IMR-90 (cell line): Measurements from ENCODE around the gene MDM2. TPM values are rescaled to one million over a fixed set of nuclear protein-coding genes. Genes with fewer than 3 reads are reported as not detected.

ENCODE experiments used
- ATAC-seq: fragments of 200-7000 bp; cut with Tn5 transposase; 2 replicates; pipeline ENCODE4 v1.9.1; 2020; ENCODE audit warnings: low read depth, mild to moderate bottlenecking, moderate library complexity
- BruUV-seq: library from RNA; stranded (reverse); fragments of 400-500 nt; replicated peaks from 2 replicates; lab custom pipeline; 2021; lab: Mats Ljungman, UMichigan
- CTCF ChIA-PET: fragments of 300-600 bp; formaldehyde crosslinking; extraction: SDS; loops from one replicate; lab custom pipeline; 2021; ENCODE audit warnings: antibody characterized with exemption; lab: Yijun Ruan, JAX
- POLR2A ChIA-PET: fragments of 300-600 bp; sonication (Branson Sonifier 250); formaldehyde crosslinking; loops from one replicate; lab custom pipeline; 2022; ENCODE audit warnings: antibody characterized with exemption; ENCODE audit not compliant: unreplicated experiment; lab: Charles Lee
- DNase-seq: peaks from one replicate; pipeline ENCODE4 v3.0.0; 2013
- H2AFZ ChIP-seq: replicated peaks from 2 replicates; pipeline ENCODE3; 2013; ENCODE audit warnings: low read length, mild to moderate bottlenecking; ENCODE audit not compliant: poor library complexity
- H2AK5ac ChIP-seq: 2 replicates; pipeline ENCODE4 v1.6.1; 2013; ENCODE audit warnings: low read depth, low read length, inconsistent platforms
- H2AK9ac ChIP-seq: replicated peaks from 2 replicates; pipeline ENCODE3; 2013; ENCODE audit warnings: mild to moderate bottlenecking, low read depth, low read length, moderate library complexity; ENCODE audit not compliant: poor library complexity
- H2BK120ac ChIP-seq: 2 replicates; pipeline ENCODE4 v1.6.1; 2013; ENCODE audit warnings: low read depth, low read length, inconsistent platforms
- H2BK15ac ChIP-seq: 3 replicates; pipeline ENCODE4 v1.6.1; 2013; ENCODE audit warnings: low read depth, low read length, inconsistent platforms
- H2BK20ac ChIP-seq: 2 replicates; pipeline ENCODE4 v1.6.1; 2013; ENCODE audit warnings: low read depth, mild to moderate bottlenecking, inconsistent platforms, low read length, moderate library complexity
- H2BK5ac ChIP-seq: 2 replicates; pipeline ENCODE4 v1.6.1; 2013; ENCODE audit warnings: mild to moderate bottlenecking, low read depth, low read length, inconsistent platforms; ENCODE audit not compliant: poor library complexity, severe bottlenecking
- H3K14ac ChIP-seq: replicated peaks from 2 replicates; pipeline ENCODE4 v1.6.1; 2013; ENCODE audit warnings: low read depth, low read length, inconsistent platforms
- H3K18ac ChIP-seq: 2 replicates; pipeline ENCODE4 v1.6.1; 2013; ENCODE audit warnings: low read depth, low read length, control low read depth
- H3K23ac ChIP-seq: 2 replicates; pipeline ENCODE4 v1.6.1; 2013; ENCODE audit warnings: low read depth, low read length, inconsistent platforms
- H3K27ac ChIP-seq: 2 replicates; pipeline ENCODE4 v1.5.1; 2013; ENCODE audit warnings: mild to moderate bottlenecking, control low read depth, low read length; ENCODE audit not compliant: insufficient read depth
- H3K27me3 ChIP-seq: 2 replicates; pipeline ENCODE4 v1.6.1; 2013; ENCODE audit warnings: low read length; ENCODE audit not compliant: control insufficient read depth, insufficient read depth
- H3K36me3 ChIP-seq: 2 replicates; pipeline ENCODE4 v1.6.1; 2013; ENCODE audit warnings: low read length, mixed read lengths; ENCODE audit not compliant: control insufficient read depth, insufficient read depth
- H3K4ac ChIP-seq: 2 replicates; pipeline ENCODE4 v1.6.1; 2013; ENCODE audit warnings: low read depth, low read length, inconsistent platforms
- H3K4me1 ChIP-seq: 2 replicates; pipeline ENCODE4 v1.6.1; 2013; ENCODE audit warnings: low read length, mixed read lengths; ENCODE audit not compliant: control insufficient read depth, insufficient read depth
- H3K4me2 ChIP-seq: 2 replicates; pipeline ENCODE4 v1.6.1; 2013; ENCODE audit warnings: low read depth, mild to moderate bottlenecking, control low read depth, low read length, moderate library complexity
- H3K4me3 ChIP-seq: 2 replicates; pipeline ENCODE4 v1.5.1; 2013; ENCODE audit warnings: low read depth, mild to moderate bottlenecking, control low read depth, low read length, moderate library complexity; ENCODE audit not compliant: insufficient read depth
- H3K56ac ChIP-seq: 2 replicates; pipeline ENCODE4 v1.6.1; 2013; ENCODE audit warnings: low read length, inconsistent platforms; ENCODE audit not compliant: insufficient read depth; ENCODE audit errors: extremely low read depth
- H3K79me1 ChIP-seq, 2 experiments: 2 replicates each; pipeline ENCODE4 v1.6.1; 2013; ENCODE audit warnings: low read length in 2 of 2, inconsistent platforms in 1 of 2, low read depth in 1 of 2
- H3K9ac ChIP-seq: 2 replicates; pipeline ENCODE4 v1.6.1; 2013; ENCODE audit warnings: low read depth, low read length, control low read depth
- H3K9me1 ChIP-seq: 2 replicates; pipeline ENCODE4 v1.6.1; 2013; ENCODE audit warnings: low read length, inconsistent platforms; ENCODE audit not compliant: insufficient read depth
- H3K9me3 ChIP-seq: 2 replicates; pipeline ENCODE4 v1.6.1; 2013; ENCODE audit warnings: low read length; ENCODE audit not compliant: control insufficient read depth, insufficient read depth
- H4K20me1 ChIP-seq: 2 replicates; pipeline ENCODE4 v1.6.1; 2013; ENCODE audit warnings: low read length, inconsistent platforms; ENCODE audit not compliant: insufficient read depth
- H4K5ac ChIP-seq: 2 replicates; pipeline ENCODE4 v1.6.1; 2013; ENCODE audit warnings: mild to moderate bottlenecking, low read depth, low read length, control low read depth
- H4K8ac ChIP-seq, 2 experiments: 2 replicates each; pipeline ENCODE4 v1.6.1; 2013; ENCODE audit warnings: low read depth in 2 of 2, low read length in 2 of 2, control low read depth in 1 of 2, inconsistent platforms in 1 of 2
- H4K91ac ChIP-seq: 2 replicates; pipeline ENCODE4 v1.6.1; 2013; ENCODE audit warnings: low read depth, low read length, inconsistent platforms; ENCODE audit not compliant: insufficient read depth
- MXI1 ChIP-seq: IDR thresholded peaks from 2 replicates; pipeline ENCODE4 v1.6.1; 2012; ENCODE audit warnings: low read depth, mild to moderate bottlenecking, low read length, moderate library complexity, borderline replicate concordance
- SMC3 ChIP-seq: fragments of 150-350 bp; IDR thresholded peaks from 2 replicates; pipeline ENCODE4 v1.6.1; 2016; ENCODE audit warnings: low read depth, mild to moderate bottlenecking, antibody characterized with exemption, low read length, moderate library complexity
- WGBS, 2 experiments: methylation state at CpG; one replicate each; pipeline versions ENCODE4 v1.1.5 to v1.1.7; 2013; ENCODE audit warnings: missing lambda C conversion rate in 2 of 2; ENCODE audit not compliant: insufficient read length in 1 of 2; ENCODE audit errors: extremely low coverage in 2 of 2; 5-methylcytosine and 5-hydroxymethylcytosine counted together
- dilution Hi-C: fragments of 300-500 bp; cut with HindIII; formaldehyde crosslinking; loops from one replicate; pipeline ENCODE4 v1.14.3; 2018; ENCODE audit warnings: low sequenced_read_pairs; ENCODE audit not compliant: unreplicated experiment
- in situ Hi-C: fragments of 300-500 bp; cut with MboI; formaldehyde crosslinking; loops from 3 replicates; pipeline ENCODE4 v1.14.3; 2019; ENCODE audit warnings: low sequenced_read_pairs, inconsistent platforms, mixed read lengths
- intact Hi-C: fragments of 100-400 bp; cut with micrococcal nuclease; formaldehyde crosslinking; loops from 2 replicates; pipeline ENCODE4 v1.10.0; 2022
- polyA plus RNA-seq, 3 experiments: library from polyadenylated mRNA; depleted of rRNA; stranded (reverse); fragments of >200 nt; gene quantifications; 2 replicates each; pipeline ENCODE4 v1.2.3, GENCODE V29; 2012; ENCODE audit warnings: low replicate concordance in 1 of 3
- total RNA-seq: library from RNA; depleted of rRNA; stranded (reverse); fragments of >200 nt; gene quantifications from 2 replicates; pipeline ENCODE4 v1.2.3, GENCODE V29; 2012
- TF ChIP-seq, protein P1 (sequence below): conservative IDR thresholded peaks from 2 replicates; pipeline ENCODE4 v1.5.1; 2012; ENCODE audit warnings: mild to moderate bottlenecking, low read depth, low read length, improper control_type of control experiment
- TF ChIP-seq, protein P2 (sequence below): fragments of 150-350 bp; IDR thresholded peaks from 2 replicates; pipeline ENCODE4 v1.6.1; 2016; ENCODE audit warnings: low read depth, mild to moderate bottlenecking, low read length, moderate library complexity, borderline replicate concordance

Gene MDM2
- total and polyA plus RNA-seq, 2 of the 4 experiments (the other 2 are of a cell fraction) = 21.9 to 196 TPM

GRCh38 chr12:68890701-68891113, 82.7 kb downstream of the MDM2 start:
- 83% methylated on average over 1 of the region's 4 CpGs; no CpG with 5 or more reads in 1 of the 2 experiments for WGBS, 2 experiments
- Histone ChIP-seq H3K9me3 (no peaks in the 10 kb centered on the region), H3K9me1 (no peaks in the 10 kb centered on the region), H3K79me1 (no peaks in the 10 kb centered on the region), H4K91ac (no peak overlapping the region), H2AFZ (no peak overlapping the region), H3K14ac (no peak overlapping the region), H3K9ac (no peak overlapping the region), H3K27me3 (no peaks in the 10 kb centered on the region), H3K36me3 (no peaks in the 10 kb centered on the region), H4K20me1 (no peaks in the 10 kb centered on the region), H3K4ac (no peak overlapping the region), H2AK5ac (no peak overlapping the region), H3K18ac (no peak overlapping the region), H3K4me2 (no peak overlapping the region), H3K23ac (no peak overlapping the region), H3K4me3 (no peak overlapping the region), H3K4me1 (no peaks in the 10 kb centered on the region), H2AK9ac (no peak overlapping the region), H4K8ac (no peak overlapping the region), H2BK5ac (no peak overlapping the region), H2BK120ac (no peak overlapping the region), H2BK20ac (no peak overlapping the region), H3K27ac (no peak overlapping the region), H2BK15ac (no peak overlapping the region), H4K5ac (no peak overlapping the region), H3K56ac (no peak overlapping the region)
- no peak for DNase-seq
- ATAC-seq = 0 out of 2 replicates have a peak, but pooled peaks have one; percentile 11
- TF ChIP-seq, protein P1, sequence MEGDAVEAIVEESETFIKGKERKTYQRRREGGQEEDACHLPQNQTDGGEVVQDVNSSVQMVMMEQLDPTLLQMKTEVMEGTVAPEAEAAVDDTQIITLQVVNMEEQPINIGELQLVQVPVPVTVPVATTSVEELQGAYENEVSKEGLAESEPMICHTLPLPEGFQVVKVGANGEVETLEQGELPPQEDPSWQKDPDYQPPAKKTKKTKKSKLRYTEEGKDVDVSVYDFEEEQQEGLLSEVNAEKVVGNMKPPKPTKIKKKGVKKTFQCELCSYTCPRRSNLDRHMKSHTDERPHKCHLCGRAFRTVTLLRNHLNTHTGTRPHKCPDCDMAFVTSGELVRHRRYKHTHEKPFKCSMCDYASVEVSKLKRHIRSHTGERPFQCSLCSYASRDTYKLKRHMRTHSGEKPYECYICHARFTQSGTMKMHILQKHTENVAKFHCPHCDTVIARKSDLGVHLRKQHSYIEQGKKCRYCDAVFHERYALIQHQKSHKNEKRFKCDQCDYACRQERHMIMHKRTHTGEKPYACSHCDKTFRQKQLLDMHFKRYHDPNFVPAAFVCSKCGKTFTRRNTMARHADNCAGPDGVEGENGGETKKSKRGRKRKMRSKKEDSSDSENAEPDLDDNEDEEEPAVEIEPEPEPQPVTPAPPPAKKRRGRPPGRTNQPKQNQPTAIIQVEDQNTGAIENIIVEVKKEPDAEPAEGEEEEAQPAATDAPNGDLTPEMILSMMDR = no peak
- TF ChIP-seq MXI1 = no peak
- TF ChIP-seq SMC3 = no peak
- TF ChIP-seq, protein P2, sequence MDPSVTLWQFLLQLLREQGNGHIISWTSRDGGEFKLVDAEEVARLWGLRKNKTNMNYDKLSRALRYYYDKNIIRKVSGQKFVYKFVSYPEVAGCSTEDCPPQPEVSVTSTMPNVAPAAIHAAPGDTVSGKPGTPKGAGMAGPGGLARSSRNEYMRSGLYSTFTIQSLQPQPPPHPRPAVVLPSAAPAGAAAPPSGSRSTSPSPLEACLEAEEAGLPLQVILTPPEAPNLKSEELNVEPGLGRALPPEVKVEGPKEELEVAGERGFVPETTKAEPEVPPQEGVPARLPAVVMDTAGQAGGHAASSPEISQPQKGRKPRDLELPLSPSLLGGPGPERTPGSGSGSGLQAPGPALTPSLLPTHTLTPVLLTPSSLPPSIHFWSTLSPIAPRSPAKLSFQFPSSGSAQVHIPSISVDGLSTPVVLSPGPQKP = no peak
- dilution Hi-C loops (no loop called here), in situ Hi-C loops (no loop called here), intact Hi-C loops (no loop called here)
- BruUV-seq = no TSS peak
- ChIA-PET CTCF (interaction anchor here (0.6 kb wide), 1 partner anchor 264 kb away, joined by 3 read pairs; no protein-coding TSS in a partner anchor), POLR2A (no interaction called here)
